HepG2 (cell line): ENCODE data around the gene EXOC3L4. TPM values are rescaled to one million over a fixed set of nuclear protein-coding genes. Genes with fewer than 3 reads are reported as not detected.

Experiments used
- ATAC-seq: fragments of 200-7000 bp; cut with Tn5 transposase; 3 replicates; pipeline ENCODE4 v1.9.1; 2020; ENCODE audit warnings: mild to moderate bottlenecking, moderate library complexity
- BruUV-seq: library from RNA; stranded (reverse); fragments of 400-500 nt; replicated peaks from 2 replicates; lab custom pipeline; 2021; lab: Mats Ljungman, UMichigan
- CTCF ChIA-PET: fragments of 300-600 bp; formaldehyde crosslinking; extraction: SDS; loops from one replicate; lab custom pipeline; 2021; ENCODE audit warnings: low total read pairs, inconsistent platforms, low intra/inter-chr PET ratio; lab: Yijun Ruan, JAX
- POLR2A ChIA-PET: fragments of 350-600 bp; sonication (Branson Sonifier 250); formaldehyde crosslinking; loops from one replicate; lab custom pipeline; 2020; ENCODE audit warnings: antibody characterized with exemption, inconsistent platforms; lab: Yijun Ruan, JAX
- DNase-seq: peaks from one replicate; pipeline ENCODE4 v3.0.0-alpha.2; 2015; ENCODE audit warnings: low spot score
- FAIRE-seq: peaks from 3 replicates; lab custom pipeline; 2011; peaks lifted over from hg19 to GRCh38; lab: Jason Lieb, UNC
- H2AFZ ChIP-seq: one replicate; pipeline ENCODE4 v1.6.1; 2011; ENCODE audit warnings: low read length, inconsistent platforms
- H3K27ac ChIP-seq: fragments of 300-600 bp; 3 replicates; pipeline ENCODE4 v1.8.0; 2011; ENCODE audit warnings: mixed run types, mild to moderate bottlenecking, mixed read lengths, low read length, inconsistent platforms; ENCODE audit not compliant: insufficient read depth; ENCODE audit errors: extremely low read length
- H3K27me3 ChIP-seq, 2 experiments: fragments of 200-600 bp in 1 of 2; 2 replicates in 1 of 2; 3 replicates in 1 of 2; pipeline versions ENCODE4 v1.6.0 to v1.8.0; 2011; ENCODE audit warnings: low read length in 2 of 2, mild to moderate bottlenecking in 2 of 2, moderate library complexity in 2 of 2, inconsistent platforms in 1 of 2; ENCODE audit not compliant: insufficient read depth in 2 of 2, control insufficient read depth in 1 of 2
- H3K36me3 ChIP-seq, 2 experiments: fragments of 200-600 bp in 1 of 2; replicated peaks in 1 of 2; 2 replicates in 1 of 2; 3 replicates in 1 of 2; pipeline versions ENCODE4 v1.5.1 to v1.8.0; 2011; ENCODE audit warnings: low read length in 2 of 2, inconsistent platforms in 1 of 2; ENCODE audit not compliant: insufficient read depth in 2 of 2, control insufficient read depth in 1 of 2
- H3K4me1 ChIP-seq: 2 replicates; pipeline ENCODE4 v1.5.1; 2012; ENCODE audit warnings: low read length, inconsistent platforms; ENCODE audit not compliant: insufficient read depth
- H3K4me2 ChIP-seq: 2 replicates; pipeline ENCODE4 v1.6.0; 2011; ENCODE audit warnings: low read depth, low read length, inconsistent platforms
- H3K4me3 ChIP-seq, 3 experiments: fragments of 200-600 bp in 1 of 3; sonication (generic), shearing (Covaris generic) in 1 of 3; replicated peaks in 1 of 3; 2 replicates each; pipeline ENCODE4 v1.5.1; 2011 to 2016; ENCODE audit warnings: low read length in 3 of 3, inconsistent platforms in 2 of 3, low read depth in 2 of 3, mild to moderate bottlenecking in 2 of 3, control low read depth in 1 of 3, mixed read lengths in 1 of 3; ENCODE audit not compliant: insufficient read depth in 1 of 3
- H3K79me2 ChIP-seq: one replicate; pipeline ENCODE4 v1.6.1; 2011; ENCODE audit warnings: low read length, inconsistent platforms; ENCODE audit not compliant: insufficient read depth
- H3K9ac ChIP-seq: 2 replicates; pipeline ENCODE4 v1.6.0; 2011; ENCODE audit warnings: mild to moderate bottlenecking, low read depth, low read length, inconsistent platforms; ENCODE audit not compliant: insufficient read depth
- H3K9me3 ChIP-seq: 2 replicates; pipeline ENCODE4 v1.5.1; 2012; ENCODE audit warnings: mild to moderate bottlenecking, low read length
- H4K20me1 ChIP-seq: 2 replicates; pipeline ENCODE4 v1.6.0; 2011; ENCODE audit warnings: inconsistent platforms, mild to moderate bottlenecking, low read length, moderate library complexity; ENCODE audit not compliant: insufficient read depth
- CEBPB ChIP-seq: IDR thresholded peaks from 2 replicates; pipeline ENCODE4 v1.6.1; 2011; ENCODE audit warnings: low read depth, low read length, improper control_type of control experiment, borderline replicate concordance
- CENPT ChIP-seq: sonication (generic); formaldehyde crosslinking; IDR thresholded peaks from 2 replicates; pipeline ENCODE4 v1.8.0; 2022; ENCODE audit warnings: low read depth, mild to moderate bottlenecking, moderate library complexity, missing genetic modification reagents
- HNRNPH1 ChIP-seq: fragments of 200-400 bp; formaldehyde crosslinking; optimal IDR thresholded peaks from 2 replicates; pipeline ENCODE3; 2017; ENCODE audit warnings: mild to moderate bottlenecking, low read depth, low read length
- MYNN ChIP-seq: sonication (generic); formaldehyde crosslinking; IDR thresholded peaks from 2 replicates; pipeline ENCODE4 v1.4.0; 2020; ENCODE audit warnings: mild to moderate bottlenecking, low read depth, missing genetic modification reagents
- NCOA1 ChIP-seq: sonication (generic); formaldehyde crosslinking; IDR thresholded peaks from 2 replicates; pipeline ENCODE4 v1.9.0; 2021; ENCODE audit warnings: missing genetic modification reagents
- RAD51 ChIP-seq: fragments of 450-650 bp; IDR thresholded peaks from 2 replicates; pipeline ENCODE4 v1.6.1; 2016; ENCODE audit warnings: borderline replicate concordance
- SMC3 ChIP-seq: IDR thresholded peaks from 2 replicates; pipeline ENCODE4 v1.6.1; 2011; ENCODE audit warnings: low read length, improper control_type of control experiment
- TOE1 ChIP-seq: sonication (generic); formaldehyde crosslinking; IDR thresholded peaks from 2 replicates; pipeline ENCODE4 v1.4.0; 2020; ENCODE audit warnings: mild to moderate bottlenecking, missing genetic modification reagents
- ZFP36 ChIP-seq: fragments of 150-350 bp; IDR thresholded peaks from 2 replicates; pipeline ENCODE4 v1.6.1; 2018; ENCODE audit warnings: borderline replicate concordance, low read length, low read depth; ENCODE audit not compliant: partially characterized antibody
- ZNF180 ChIP-seq: sonication (generic); formaldehyde crosslinking; IDR thresholded peaks from 2 replicates; pipeline ENCODE4 v1.4.0; 2020; ENCODE audit warnings: low read depth, missing genetic modification reagents, borderline replicate concordance
- ZNF282 ChIP-seq: fragments of 450-650 bp; IDR thresholded peaks from 2 replicates; pipeline ENCODE4 v1.6.1; 2018; ENCODE audit not compliant: partially characterized antibody
- WGBS: methylation state at CpG from one replicate; pipeline ENCODE4 v1.1.6; 2017; ENCODE audit warnings: low lambda C conversion rate; 5-methylcytosine and 5-hydroxymethylcytosine counted together
- in situ Hi-C: cut with HindIII; loops from 2 replicates; pipeline ENCODE4 v1.10.0; 2017; ENCODE audit warnings: low pct_unique_long_range_greater_than_20kb; ENCODE audit not compliant: extremely low pct_ligation_motif_present
- intact Hi-C: fragments of 100-400 bp; cut with micrococcal nuclease; formaldehyde crosslinking; loops from one replicate; pipeline ENCODE4 v1.10.0; 2022; ENCODE audit not compliant: unreplicated experiment
- polyA plus RNA-seq, 8 experiments: library from polyadenylated mRNA; depleted of rRNA in 3 of 8; stranded (reverse) in 7 of 8; unstranded in 1 of 8; fragments of >200 nt; fragmentation: Illumina TruSeq in 4 of 8; extraction: Trizol in 4 of 8; gene quantifications; 2 replicates each; pipeline versions ENCODE4 v1.2.1 to v1.2.3, GENCODE V29; 2011 to 2016; ENCODE audit warnings: low read depth in 4 of 8, missing spikeins in 1 of 8, mixed read lengths in 1 of 8; ENCODE audit not compliant: insufficient read depth in 1 of 8
- total RNA-seq, 5 experiments: library from RNA; depleted of rRNA; stranded (reverse); fragments of >200 nt; fragmentation: Illumina TruSeq; extraction: Trizol; gene quantifications; 2 replicates each; pipeline ENCODE4 v1.2.3, GENCODE V29; 2016; ENCODE audit warnings: low read depth in 1 of 5
- TF ChIP-seq, protein P1 (sequence below): fragments of 450-650 bp; IDR thresholded peaks from 2 replicates; pipeline ENCODE4 v1.6.1; 2016
- TF ChIP-seq, protein P2 (sequence below): sonication (generic); formaldehyde crosslinking; IDR thresholded peaks from 2 replicates; pipeline ENCODE4 v1.8.0; 2022; ENCODE audit warnings: mild to moderate bottlenecking, missing genetic modification reagents
- TF ChIP-seq, protein P3 (sequence below): sonication (generic); formaldehyde crosslinking; IDR thresholded peaks from 2 replicates; pipeline ENCODE4 v1.5.0; 2020; ENCODE audit warnings: mild to moderate bottlenecking, low read depth, missing genetic modification reagents, borderline replicate concordance
- TF ChIP-seq, protein P4 (sequence below): sonication (generic); formaldehyde crosslinking; IDR thresholded peaks from 2 replicates; pipeline ENCODE4; 2020; ENCODE audit warnings: missing genetic modification reagents, mild to moderate bottlenecking, borderline replicate concordance

The EXOC3L4 gene
- total and polyA plus RNA-seq, 2 of the 13 experiments (the other 11 are each of a cell fraction or from before 2014, with no cell fraction given): 11.8 to 27.0 TPM

DNA sequence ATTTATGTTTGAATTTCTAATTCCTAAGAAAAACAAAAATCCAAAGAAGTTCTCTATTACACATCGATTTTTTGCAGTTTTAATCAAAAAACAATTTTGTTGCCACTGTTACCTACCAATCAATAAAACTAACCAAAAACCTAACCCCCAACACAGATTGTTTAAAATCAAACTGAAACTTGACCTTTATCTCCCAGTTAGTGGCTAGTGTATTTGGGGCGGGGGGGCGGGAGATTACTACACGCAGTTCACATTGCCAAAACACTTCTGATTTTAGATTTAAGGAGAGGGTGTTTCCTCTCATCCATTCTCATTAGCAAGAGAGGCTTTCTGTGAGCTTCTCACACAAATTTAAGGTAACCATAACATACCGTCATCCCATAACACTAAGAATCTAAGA is 43.6 kb upstream of the EXOC3L4 start (continued):
- TF ChIP-seq TOE1 (CRISPR knock-in tag) (no peak), ZNF282 (no peak)

DNA sequence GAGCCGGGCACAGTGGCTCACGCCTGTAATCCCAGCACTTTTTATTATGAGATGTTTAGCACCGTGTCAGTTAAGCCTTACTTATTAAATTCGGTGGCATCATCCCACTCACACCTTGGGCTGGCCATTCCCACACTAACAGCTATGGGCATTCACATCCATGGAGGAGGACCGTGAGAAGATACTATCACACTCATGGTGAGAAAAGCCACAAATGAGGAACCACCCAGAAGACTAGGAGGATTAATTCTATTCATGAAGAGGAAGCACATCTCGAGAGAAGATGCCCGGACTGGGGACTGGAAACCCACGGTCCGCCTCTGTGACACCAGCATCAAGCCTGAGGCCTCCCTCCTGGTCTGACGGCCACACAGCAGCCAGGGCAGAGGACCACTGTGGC is 42.1 kb upstream of the EXOC3L4 start:
- Histone ChIP-seq H3K4me2 (no peak overlapping the region), H3K4me3 (no peak overlapping the region), H3K4me1 (peaks cover 29% of the 10 kb centered on the region), H3K9me3 (no peaks in the 10 kb centered on the region), H3K9ac (no peak overlapping the region), H3K27me3 (no peaks in the 10 kb centered on the region), H3K27ac (no peak overlapping the region), H3K79me2 (peaks cover 47% of the 10 kb centered on the region), H3K36me3 (no peaks in the 10 kb centered on the region; a peak in 2 of 5 replicates), H4K20me1 (peaks cover 5% of the 10 kb centered on the region; the same call in 1 of the 2 replicates), H2AFZ (no peak overlapping the region)
- BruUV-seq: no TSS peak
- in situ Hi-C loops (no loop called here), intact Hi-C loops (no loop called here)
- DNase-seq (no peak), FAIRE-seq (no peak), ATAC-seq (no peak)
- CTCF ChIA-PET: no interaction called here
- WGBS: 79% methylated on average over 9 of the region's 10 CpGs
- POLR2A ChIA-PET: interaction anchor here (0.5 kb wide), 1 partner anchor 44 kb away, joined by 3 read pairs; no protein-coding TSS in a partner anchor
- no peak for TF ChIP-seq NCOA1 (CRISPR knock-in tag)
- TF ChIP-seq, protein P1, sequence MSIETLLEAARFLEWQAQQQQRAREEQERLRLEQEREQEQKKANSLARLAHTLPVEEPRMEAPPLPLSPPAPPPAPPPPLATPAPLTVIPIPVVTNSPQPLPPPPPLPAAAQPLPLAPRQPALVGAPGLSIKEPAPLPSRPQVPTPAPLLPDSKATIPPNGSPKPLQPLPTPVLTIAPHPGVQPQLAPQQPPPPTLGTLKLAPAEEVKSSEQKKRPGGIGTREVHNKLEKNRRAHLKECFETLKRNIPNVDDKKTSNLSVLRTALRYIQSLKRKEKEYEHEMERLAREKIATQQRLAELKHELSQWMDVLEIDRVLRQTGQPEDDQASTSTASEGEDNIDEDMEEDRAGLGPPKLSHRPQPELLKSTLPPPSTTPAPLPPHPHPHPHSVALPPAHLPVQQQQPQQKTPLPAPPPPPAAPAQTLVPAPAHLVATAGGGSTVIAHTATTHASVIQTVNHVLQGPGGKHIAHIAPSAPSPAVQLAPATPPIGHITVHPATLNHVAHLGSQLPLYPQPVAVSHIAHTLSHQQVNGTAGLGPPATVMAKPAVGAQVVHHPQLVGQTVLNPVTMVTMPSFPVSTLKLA: no peak
- no peak for TF ChIP-seq CENPT (CRISPR knock-in tag)
- TF ChIP-seq ZFP36: no peak
- TF ChIP-seq, protein P2, sequence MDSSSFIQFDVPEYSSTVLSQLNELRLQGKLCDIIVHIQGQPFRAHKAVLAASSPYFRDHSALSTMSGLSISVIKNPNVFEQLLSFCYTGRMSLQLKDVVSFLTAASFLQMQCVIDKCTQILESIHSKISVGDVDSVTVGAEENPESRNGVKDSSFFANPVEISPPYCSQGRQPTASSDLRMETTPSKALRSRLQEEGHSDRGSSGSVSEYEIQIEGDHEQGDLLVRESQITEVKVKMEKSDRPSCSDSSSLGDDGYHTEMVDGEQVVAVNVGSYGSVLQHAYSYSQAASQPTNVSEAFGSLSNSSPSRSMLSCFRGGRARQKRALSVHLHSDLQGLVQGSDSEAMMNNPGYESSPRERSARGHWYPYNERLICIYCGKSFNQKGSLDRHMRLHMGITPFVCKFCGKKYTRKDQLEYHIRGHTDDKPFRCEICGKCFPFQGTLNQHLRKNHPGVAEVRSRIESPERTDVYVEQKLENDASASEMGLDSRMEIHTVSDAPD (CRISPR knock-in tag): no peak
- no peak for TF ChIP-seq ZNF180
- no peak for TF ChIP-seq CEBPB
- no peak for TF ChIP-seq SMC3
- TF ChIP-seq, protein P3, sequence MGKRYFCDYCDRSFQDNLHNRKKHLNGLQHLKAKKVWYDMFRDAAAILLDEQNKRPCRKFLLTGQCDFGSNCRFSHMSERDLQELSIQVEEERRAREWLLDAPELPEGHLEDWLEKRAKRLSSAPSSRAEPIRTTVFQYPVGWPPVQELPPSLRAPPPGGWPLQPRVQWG: no peak
- no peak for TF ChIP-seq RAD51
- TF ChIP-seq HNRNPH1: no peak
- no peak for TF ChIP-seq MYNN
- TF ChIP-seq, protein P4, sequence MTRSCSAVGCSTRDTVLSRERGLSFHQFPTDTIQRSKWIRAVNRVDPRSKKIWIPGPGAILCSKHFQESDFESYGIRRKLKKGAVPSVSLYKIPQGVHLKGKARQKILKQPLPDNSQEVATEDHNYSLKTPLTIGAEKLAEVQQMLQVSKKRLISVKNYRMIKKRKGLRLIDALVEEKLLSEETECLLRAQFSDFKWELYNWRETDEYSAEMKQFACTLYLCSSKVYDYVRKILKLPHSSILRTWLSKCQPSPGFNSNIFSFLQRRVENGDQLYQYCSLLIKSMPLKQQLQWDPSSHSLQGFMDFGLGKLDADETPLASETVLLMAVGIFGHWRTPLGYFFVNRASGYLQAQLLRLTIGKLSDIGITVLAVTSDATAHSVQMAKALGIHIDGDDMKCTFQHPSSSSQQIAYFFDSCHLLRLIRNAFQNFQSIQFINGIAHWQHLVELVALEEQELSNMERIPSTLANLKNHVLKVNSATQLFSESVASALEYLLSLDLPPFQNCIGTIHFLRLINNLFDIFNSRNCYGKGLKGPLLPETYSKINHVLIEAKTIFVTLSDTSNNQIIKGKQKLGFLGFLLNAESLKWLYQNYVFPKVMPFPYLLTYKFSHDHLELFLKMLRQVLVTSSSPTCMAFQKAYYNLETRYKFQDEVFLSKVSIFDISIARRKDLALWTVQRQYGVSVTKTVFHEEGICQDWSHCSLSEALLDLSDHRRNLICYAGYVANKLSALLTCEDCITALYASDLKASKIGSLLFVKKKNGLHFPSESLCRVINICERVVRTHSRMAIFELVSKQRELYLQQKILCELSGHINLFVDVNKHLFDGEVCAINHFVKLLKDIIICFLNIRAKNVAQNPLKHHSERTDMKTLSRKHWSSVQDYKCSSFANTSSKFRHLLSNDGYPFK (CRISPR knock-in tag): no peak
